ENCODE measurements around the gene COL25A1. TPM values are rescaled to one million over a fixed set of nuclear protein-coding genes. Genes with fewer than 3 reads are reported as not detected.

COL25A1 gene
- total RNA-seq, 2 donors from 2014 or later: 4.0 to 6.2 TPM

DNA sequence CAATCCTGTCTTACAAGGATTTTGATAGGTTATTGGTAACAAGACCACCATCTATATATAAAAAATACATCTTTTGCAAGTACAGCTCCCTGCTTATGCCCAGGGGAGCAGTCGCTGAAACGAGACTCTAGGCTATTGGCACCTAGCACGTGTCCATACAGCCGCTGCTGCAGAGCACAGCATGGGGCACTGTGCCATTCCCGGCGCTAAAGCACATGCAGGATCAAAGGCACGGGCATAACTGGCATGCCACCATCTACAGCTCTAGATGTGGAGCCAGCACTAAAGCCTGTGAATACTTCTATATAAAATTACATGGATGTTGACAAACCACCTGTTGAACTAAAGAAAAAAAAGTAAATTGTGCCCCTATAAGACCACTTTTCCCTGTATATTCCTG, 144.8 kb downstream of the COL25A1 start:
- WGBS, 2 experiments (ENCODE audit: insufficient coverage in 1 of 2, insufficient read length in 1 of 2): 94 to 100% methylated on average over 3 to 7 of the region's 7 CpGs
- Mint-ChIP-seq H3K4me3 (no peak overlapping the region), H3K36me3 (ENCODE audit: low read depth) (no peaks in the 10 kb centered on the region), H3K27me3 (ENCODE audit: insufficient read depth) (no peaks in the 10 kb centered on the region), H3K4me1 (peaks cover 6% of the 10 kb centered on the region), H3K9me3 (no peaks in the 10 kb centered on the region), H3K27ac (no peak overlapping the region)
- H3K9me3 ChIP-seq (ENCODE audit: control insufficient read depth, low read length): no peaks in the 10 kb centered on the region
- TF ChIP-seq CTCF (conservative IDR thresholded peaks at IDR 0.05): no peak
- H3K27ac ChIP-seq (ENCODE audit: low read depth, low read length): no peak overlapping the region
- H3K4me3 ChIP-seq (ENCODE audit: low read length): no peak overlapping the region
- no peak for DNase-seq
- no peaks in the 10 kb centered on the region for H3K36me3 ChIP-seq (ENCODE audit: control insufficient read depth, insufficient read depth, low read length)
- no peaks in the 10 kb centered on the region for H3K27me3 ChIP-seq (ENCODE audit: control insufficient read depth, insufficient read depth, low read length, poor library complexity, severe bottlenecking)
- no peaks in the 10 kb centered on the region for H3K4me1 ChIP-seq (ENCODE audit: control insufficient read depth, insufficient read depth, low read length)
- H3K9ac ChIP-seq (ENCODE audit: extremely low read depth, low read length, poor library complexity, severe bottlenecking): no peak overlapping the region

DNA sequence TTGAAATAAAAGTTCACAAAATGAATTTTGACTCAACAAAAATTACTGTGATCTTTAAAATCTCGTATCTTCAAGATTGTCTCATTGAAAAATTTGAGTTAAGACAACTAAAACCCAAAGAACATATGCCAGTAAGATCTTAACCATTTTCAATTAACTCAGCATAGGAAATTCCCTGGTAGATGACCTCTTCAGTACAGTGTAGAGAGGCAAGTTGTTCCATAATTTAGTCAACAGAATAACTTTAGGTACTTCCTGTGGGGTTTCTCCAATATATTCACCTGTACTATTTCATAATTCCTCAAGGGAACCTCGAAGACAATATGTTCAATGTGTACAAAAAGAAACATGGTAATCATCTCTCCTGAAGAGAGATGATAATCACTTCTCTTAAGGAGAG, 145.3 kb downstream of the COL25A1 start:
- H3K4me3 Mint-ChIP-seq: no peak overlapping the region
- TF ChIP-seq CTCF (conservative IDR thresholded peaks at IDR 0.05): no peak
- Histone ChIP-seq H3K27ac (ENCODE audit: low read depth, low read length) (no peak overlapping the region), H3K27me3 (ENCODE audit: control insufficient read depth, insufficient read depth, low read length, poor library complexity, severe bottlenecking) (no peaks in the 10 kb centered on the region), H3K9ac (ENCODE audit: extremely low read depth, low read length, poor library complexity, severe bottlenecking) (no peak overlapping the region), H3K4me1 (ENCODE audit: control insufficient read depth, insufficient read depth, low read length) (no peaks in the 10 kb centered on the region), H3K9me3 (ENCODE audit: control insufficient read depth, low read length) (no peaks in the 10 kb centered on the region), H3K4me3 (ENCODE audit: low read length) (no peak overlapping the region), H3K36me3 (ENCODE audit: control insufficient read depth, insufficient read depth, low read length) (no peaks in the 10 kb centered on the region)
- H3K4me1 Mint-ChIP-seq: peaks cover 6% of the 10 kb centered on the region
- DNase-seq: no peak
- H3K27me3 Mint-ChIP-seq (ENCODE audit: insufficient read depth): no peaks in the 10 kb centered on the region
- H3K27ac Mint-ChIP-seq: no peak overlapping the region
- H3K36me3 Mint-ChIP-seq (ENCODE audit: low read depth): no peaks in the 10 kb centered on the region
- H3K9me3 Mint-ChIP-seq: no peaks in the 10 kb centered on the region
- 89 to 94% methylated on average over 1 to 2 of the region's 2 CpGs for WGBS, 2 experiments (ENCODE audit: insufficient coverage in 1 of 2, insufficient read length in 1 of 2)

- Histone ChIP-seq H3K4me1 (ENCODE audit: control insufficient read depth, insufficient read depth, low read length) (no peaks in the 10 kb centered on the region), H3K27ac (ENCODE audit: low read depth, low read length) (no peak overlapping the region), H3K9me3 (ENCODE audit: control insufficient read depth, low read length) (no peaks in the 10 kb centered on the region), H3K4me3 (ENCODE audit: low read length) (no peak overlapping the region), H3K9ac (ENCODE audit: extremely low read depth, low read length, poor library complexity, severe bottlenecking) (no peak overlapping the region), H3K36me3 (ENCODE audit: control insufficient read depth, insufficient read depth, low read length) (no peaks in the 10 kb centered on the region), H3K27me3 (ENCODE audit: control insufficient read depth, insufficient read depth, low read length, poor library complexity, severe bottlenecking) (no peaks in the 10 kb centered on the region)
- Mint-ChIP-seq H3K36me3 (ENCODE audit: low read depth) (no peaks in the 10 kb centered on the region), H3K4me1 (peaks cover 6% of the 10 kb centered on the region), H3K27me3 (ENCODE audit: insufficient read depth) (no peaks in the 10 kb centered on the region), H3K27ac (no peak overlapping the region), H3K9me3 (no peaks in the 10 kb centered on the region), H3K4me3 (no peak overlapping the region)
- DNase-seq: no peak
- WGBS, 2 experiments (ENCODE audit: insufficient coverage in 1 of 2, insufficient read length in 1 of 2): 88 to 100% methylated on average over 1 to 2 of the region's 2 CpGs
- TF ChIP-seq CTCF (conservative IDR thresholded peaks at IDR 0.05): no peak
Observed at GRCh38 chr4:109156356-109156755, 146.1 kb downstream of the COL25A1 start.

Measured in endodermal cell (in vitro differentiated cells).